HFFc6 (cell line): ENCODE data around the gene FLNB. TPM values are rescaled to one million over a fixed set of nuclear protein-coding genes. Genes with fewer than 3 reads are reported as not detected.

Source experiments
- DNase-seq: peaks from one replicate; pipeline ENCODE4 v3.0.0-alpha.2; 2018
- H3K27ac Mint-ChIP-seq: 2 replicates; pipeline ENCODE4 v1.8.0; 2020; ENCODE audit warnings: mild to moderate bottlenecking, mixed read lengths
- H3K27me3 Mint-ChIP-seq: 2 replicates; pipeline ENCODE4 v1.8.0; 2021; ENCODE audit warnings: mild to moderate bottlenecking, moderate library complexity, mixed read lengths; ENCODE audit not compliant: insufficient read depth
- H3K36me3 Mint-ChIP-seq: 2 replicates; pipeline ENCODE4 v1.8.0; 2021; ENCODE audit warnings: low read depth, mixed read lengths
- H3K4me1 Mint-ChIP-seq: 2 replicates; pipeline ENCODE4 v1.8.0; 2020; ENCODE audit warnings: low read depth, mixed read lengths
- H3K4me3 Mint-ChIP-seq: 2 replicates; pipeline ENCODE4 v1.8.0; 2020; ENCODE audit warnings: mild to moderate bottlenecking, moderate library complexity, mixed read lengths
- H3K9me3 Mint-ChIP-seq: 2 replicates; pipeline ENCODE4 v1.8.0; 2020; ENCODE audit warnings: mild to moderate bottlenecking, mixed read lengths
- CTCF ChIP-seq: fragments of 200-600 bp; sonication (generic); IDR thresholded peaks from 2 replicates; pipeline ENCODE4 v1.5.0; 2021; ENCODE audit warnings: antibody characterized with exemption, mild to moderate bottlenecking
- total RNA-seq, 6 experiments: library from RNA; stranded (reverse); fragmentation: NEBNext Ultra II Directional; extraction: Animal tissue kit (Norgen Biotek cat#: 25700); gene quantifications; 2 replicates in 1 of 6; 3 replicates in 5 of 6; pipeline ENCODE4 v1.2.3, GENCODE V29; 2021

FLNB gene
- total RNA-seq, 6 experiments from 2014 or later = 93.8 to 117 (median 98.7) TPM

GRCh38 chr3:57974796-57975388 is 33.3 kb upstream of the FLNB start:
- peak; percentile 97 for DNase-seq
- no peaks in the 10 kb centered on the region for H3K36me3 Mint-ChIP-seq
- no peak for TF ChIP-seq CTCF
- H3K4me1 Mint-ChIP-seq = peaks cover 67% of the 10 kb centered on the region
- no peaks in the 10 kb centered on the region for H3K9me3 Mint-ChIP-seq
- H3K4me3 Mint-ChIP-seq = peak overlapping the region; percentile 20
- peak overlapping the region; percentile 88 for H3K27ac Mint-ChIP-seq
- no peaks in the 10 kb centered on the region for H3K27me3 Mint-ChIP-seq

GRCh38 chr3:57977818-57978235 is 30.4 kb upstream of the FLNB start:
- Mint-ChIP-seq H3K4me3 (peak overlapping the region; percentile 51; the same call in 1 of the 2 replicates), H3K9me3 (no peaks in the 10 kb centered on the region), H3K27me3 (no peaks in the 10 kb centered on the region; the same call in 1 of the 2 replicates), H3K36me3 (no peaks in the 10 kb centered on the region), H3K4me1 (peaks cover 68% of the 10 kb centered on the region), H3K27ac (peak overlapping the region; percentile 75)
- TF ChIP-seq CTCF = no peak; the same call in 1 of the 2 replicates
- no peak for DNase-seq

GRCh38 chr3:57978316-57978715 is 29.9 kb upstream of the FLNB start:
- H3K9me3 Mint-ChIP-seq = no peaks in the 10 kb centered on the region
- TF ChIP-seq CTCF = no peak
- H3K4me3 Mint-ChIP-seq = peak overlapping the region; percentile 51; the same call in 1 of the 2 replicates
- peaks cover 68% of the 10 kb centered on the region for H3K4me1 Mint-ChIP-seq
- no peaks in the 10 kb centered on the region; the same call in 1 of the 2 replicates for H3K27me3 Mint-ChIP-seq
- no peak for DNase-seq
- peak overlapping the region; percentile 75 for H3K27ac Mint-ChIP-seq
- H3K36me3 Mint-ChIP-seq = no peaks in the 10 kb centered on the region

- TF ChIP-seq CTCF = no peak
- no peaks in the 10 kb centered on the region for H3K36me3 Mint-ChIP-seq
- H3K9me3 Mint-ChIP-seq = no peaks in the 10 kb centered on the region
- no peak overlapping the region for H3K27ac Mint-ChIP-seq
- H3K4me1 Mint-ChIP-seq = peaks cover 65% of the 10 kb centered on the region
- no peak for DNase-seq
- H3K4me3 Mint-ChIP-seq = no peak overlapping the region
- no peaks in the 10 kb centered on the region; the same call in 1 of the 2 replicates for H3K27me3 Mint-ChIP-seq
Observed at GRCh38 chr3:57980416-57980815, 27.8 kb upstream of the FLNB start.

GRCh38 chr3:57981483-57982087 is 26.6 kb upstream of the FLNB start:
- Mint-ChIP-seq H3K36me3 (no peaks in the 10 kb centered on the region), H3K27ac (peak overlapping the region; percentile 40; the same call in 1 of the 2 replicates), H3K9me3 (no peaks in the 10 kb centered on the region), H3K4me1 (peaks cover 62% of the 10 kb centered on the region), H3K27me3 (no peaks in the 10 kb centered on the region; the same call in 1 of the 2 replicates), H3K4me3 (no peak overlapping the region)
- TF ChIP-seq CTCF = no peak
- DNase-seq = no peak
